Smooth muscle cell (in vitro differentiated cells): ENCODE data around the gene RAB9B. TPM values are rescaled to one million over a fixed set of nuclear protein-coding genes. Genes with fewer than 3 reads are reported as not detected.

ENCODE experiments used
- DNase-seq: peaks from one replicate; lab custom pipeline; 2025; ENCODE audit not compliant: unreplicated experiment; lab: John Stamatoyannopoulos, UW
- H2AFZ ChIP-seq: fragments of 200-600 bp; sonication (generic); 2 replicates; pipeline ENCODE4 v1.6.0; 2016; ENCODE audit warnings: antibody characterized with exemption, low read depth, mild to moderate bottlenecking
- H3F3A ChIP-seq: fragments of 200-600 bp; sonication (generic); 2 replicates; pipeline ENCODE4 v1.6.0; 2017; ENCODE audit warnings: antibody characterized with exemption, low read depth
- H3K27ac ChIP-seq: fragments of 200-600 bp; sonication (generic); 2 replicates; pipeline ENCODE4 v1.5.1; 2016; ENCODE audit warnings: low read depth, mild to moderate bottlenecking
- H3K27me3 ChIP-seq: fragments of 200-600 bp; sonication (generic); 2 replicates; pipeline ENCODE4 v1.6.1; 2016; ENCODE audit warnings: low read depth, mild to moderate bottlenecking
- H3K36me3 ChIP-seq: fragments of 200-600 bp; sonication (generic); 2 replicates; pipeline ENCODE4 v1.5.1; 2016; ENCODE audit warnings: low read depth
- H3K4me1 ChIP-seq: fragments of 200-600 bp; sonication (generic); 2 replicates; pipeline ENCODE4 v1.5.1; 2016; ENCODE audit warnings: low read depth
- H3K4me2 ChIP-seq: fragments of 200-600 bp; sonication (generic); 2 replicates; pipeline ENCODE4 v1.6.0; 2016; ENCODE audit warnings: mild to moderate bottlenecking
- H3K4me3 ChIP-seq: fragments of 200-600 bp; sonication (generic); 2 replicates; pipeline ENCODE4 v1.5.1; 2016; ENCODE audit warnings: mild to moderate bottlenecking
- H3K79me2 ChIP-seq: fragments of 200-600 bp; sonication (generic); 2 replicates; pipeline ENCODE4 v1.6.0; 2016; ENCODE audit warnings: low read depth, mild to moderate bottlenecking
- H3K9ac ChIP-seq: fragments of 200-600 bp; sonication (generic); 2 replicates; pipeline ENCODE4 v1.6.0; 2016; ENCODE audit warnings: low read depth
- H3K9me3 ChIP-seq: fragments of 200-600 bp; sonication (generic); replicated peaks from 2 replicates; pipeline ENCODE4 v1.5.1; 2016; ENCODE audit warnings: low read depth
- H4K20me1 ChIP-seq: fragments of 200-600 bp; sonication (generic); 2 replicates; pipeline ENCODE4 v1.6.0; 2016; ENCODE audit warnings: low read depth
- CTCF ChIP-seq: fragments of 200-600 bp; sonication (generic); IDR thresholded peaks from 2 replicates; pipeline ENCODE4 v1.5.1; 2017; ENCODE audit warnings: borderline replicate concordance, mild to moderate bottlenecking, antibody characterized with exemption; ENCODE audit not compliant: insufficient read depth, poor library complexity, severe bottlenecking
- WGBS: methylation state at CpG from one replicate; pipeline ENCODE4 v1.1.7; 2016; ENCODE audit warnings: low lambda C conversion rate; 5-methylcytosine and 5-hydroxymethylcytosine counted together
- polyA plus RNA-seq: library from polyadenylated mRNA; unstranded; fragments of >200 nt; fragmentation: Nextera tagmentation; extraction: Ambion mirVana; gene quantifications from 2 replicates; pipeline ENCODE4 v1.2.1, GENCODE V29; 2016
- total RNA-seq: library from RNA; depleted of rRNA; stranded (reverse); fragments of >200 nt; gene quantifications from 2 replicates; pipeline ENCODE4 v1.2.3, GENCODE V29; 2014

RAB9B gene
- total and polyA plus RNA-seq, 2 experiments from 2014 or later = 0.18 TPM; not detected in 1

- no peaks in the 10 kb centered on the region for H3K79me2 ChIP-seq
- no peaks in the 10 kb centered on the region for H3K9me3 ChIP-seq
- peaks cover 25% of the 10 kb centered on the region for H3K4me1 ChIP-seq
- no peaks in the 10 kb centered on the region for H3F3A ChIP-seq
- H3K27ac ChIP-seq = no peak overlapping the region
- no peak overlapping the region for H3K4me2 ChIP-seq
- 64% methylated on average over 2 of the region's 2 CpGs for WGBS
- H3K4me3 ChIP-seq = no peak overlapping the region
- no peak overlapping the region for H2AFZ ChIP-seq
- H3K9ac ChIP-seq = no peak overlapping the region
- DNase-seq = no peak
- H3K27me3 ChIP-seq = no peaks in the 10 kb centered on the region
- no peaks in the 10 kb centered on the region for H4K20me1 ChIP-seq
- no peak for TF ChIP-seq CTCF
- no peaks in the 10 kb centered on the region for H3K36me3 ChIP-seq
Measured at GRCh38 chrX:103793545-103793940, 38.5 kb downstream of the RAB9B start.

GRCh38 chrX:103792916-103793544, 39.0 kb downstream of the RAB9B start:
- DNase-seq = no peak

GRCh38 chrX:103791826-103792485, 40.1 kb downstream of the RAB9B start:
- H3F3A ChIP-seq = no peaks in the 10 kb centered on the region
- H3K27ac ChIP-seq = no peak overlapping the region
- H3K36me3 ChIP-seq = no peaks in the 10 kb centered on the region
- 75% methylated on average over 2 of the region's 2 CpGs for WGBS
- no peak overlapping the region for H3K4me3 ChIP-seq
- H3K4me2 ChIP-seq = no peak overlapping the region
- H3K9ac ChIP-seq = no peak overlapping the region
- H3K4me1 ChIP-seq = peaks cover 25% of the 10 kb centered on the region
- DNase-seq = no peak
- H4K20me1 ChIP-seq = no peaks in the 10 kb centered on the region
- no peaks in the 10 kb centered on the region for H3K9me3 ChIP-seq
- no peaks in the 10 kb centered on the region for H3K27me3 ChIP-seq
- no peak for TF ChIP-seq CTCF
- H2AFZ ChIP-seq = no peak overlapping the region
- H3K79me2 ChIP-seq = no peaks in the 10 kb centered on the region

More at GRCh38 chrX:103792916-103793544, 39.0 kb downstream of the RAB9B start:
- H2AFZ ChIP-seq = no peak overlapping the region
- no peak overlapping the region for H3K4me3 ChIP-seq
- H3K4me2 ChIP-seq = no peak overlapping the region
- TF ChIP-seq CTCF = no peak
- H4K20me1 ChIP-seq = no peaks in the 10 kb centered on the region
- H3F3A ChIP-seq = no peaks in the 10 kb centered on the region
- WGBS = 84% methylated on average over 6 of the region's 6 CpGs
- peaks cover 25% of the 10 kb centered on the region for H3K4me1 ChIP-seq
- H3K9me3 ChIP-seq = no peaks in the 10 kb centered on the region
- H3K79me2 ChIP-seq = no peaks in the 10 kb centered on the region
- H3K36me3 ChIP-seq = no peaks in the 10 kb centered on the region
- H3K27ac ChIP-seq = no peak overlapping the region
- no peak overlapping the region for H3K9ac ChIP-seq
- no peaks in the 10 kb centered on the region for H3K27me3 ChIP-seq
